Natural killer cell (primary cell): ENCODE results near the gene SNED1. TPM values are rescaled to one million over a fixed set of nuclear protein-coding genes. Genes with fewer than 3 reads are reported as not detected.

Experiments used
- ATAC-seq, 3 donors: fragments of 150-1000 bp in 2 of 3; fragments of 200-7000 bp in 1 of 3; cut with Tn5 transposase; 1 replicate in 1 of 3; 2 replicates in 2 of 3; pipeline ENCODE4 v1.10.0; 2021; ENCODE audit warnings: mild to moderate bottlenecking in 2 of 3, moderate library complexity in 2 of 3
- DNase-seq, 2 donors: peaks; one replicate each; pipeline versions ENCODE4 v3.0.0 to v3.0.0-alpha.2; 2013 to 2021; ENCODE audit warnings: mixed read lengths in 1 of 2
- H3K27ac ChIP-seq: one replicate; pipeline ENCODE4 v1.5.1; 2013; ENCODE audit warnings: mild to moderate bottlenecking, low read length
- H3K27me3 ChIP-seq: one replicate; pipeline ENCODE4 v1.6.1; 2013; ENCODE audit warnings: low read length; ENCODE audit not compliant: control insufficient read depth, insufficient read depth
- H3K36me3 ChIP-seq: one replicate; pipeline ENCODE4 v1.6.1; 2013; ENCODE audit warnings: low read length; ENCODE audit not compliant: control insufficient read depth, insufficient read depth
- H3K4me1 ChIP-seq: one replicate; pipeline ENCODE4 v1.6.1; 2013; ENCODE audit warnings: low read length; ENCODE audit not compliant: control insufficient read depth, insufficient read depth
- H3K4me3 ChIP-seq: one replicate; pipeline ENCODE4 v1.5.1; 2013; ENCODE audit warnings: low read length
- H3K9me3 ChIP-seq: one replicate; pipeline ENCODE4 v1.6.1; 2013; ENCODE audit warnings: low read length; ENCODE audit not compliant: control insufficient read depth, insufficient read depth
- H3K27ac Mint-ChIP-seq, 2 donors: one replicate each; pipeline ENCODE4 v1.8.0; 2022; ENCODE audit warnings: mild to moderate bottlenecking in 2 of 2, mixed read lengths in 2 of 2, moderate library complexity in 1 of 2
- H3K27me3 Mint-ChIP-seq, 2 donors: one replicate each; pipeline ENCODE4 v1.8.0; 2022; ENCODE audit warnings: low read depth in 2 of 2, mixed read lengths in 2 of 2
- H3K36me3 Mint-ChIP-seq: one replicate; pipeline ENCODE4 v1.8.0; 2022; ENCODE audit warnings: mixed read lengths
- H3K4me1 Mint-ChIP-seq, 2 donors: one replicate each; pipeline ENCODE4 v1.8.0; 2022; ENCODE audit warnings: mixed read lengths in 2 of 2
- H3K4me3 Mint-ChIP-seq: one replicate; pipeline ENCODE4 v1.8.0; 2022; ENCODE audit warnings: mild to moderate bottlenecking, moderate library complexity, mixed read lengths
- H3K9me3 Mint-ChIP-seq, 2 donors: one replicate each; pipeline ENCODE4 v1.8.0; 2022; ENCODE audit warnings: mixed read lengths in 2 of 2
- CTCF ChIP-seq: fragments of 200-600 bp; IDR thresholded peaks from one replicate; pipeline ENCODE4 v1.8.0; 2022; ENCODE audit warnings: antibody characterized with exemption
- WGBS: methylation state at CpG from one replicate; pipeline ENCODE4 v1.1.7; 2013; ENCODE audit warnings: missing lambda C conversion rate; ENCODE audit not compliant: insufficient coverage; 5-methylcytosine and 5-hydroxymethylcytosine counted together
- intact Hi-C: fragments of 100-400 bp; cut with micrococcal nuclease; formaldehyde crosslinking; loops from one replicate; pipeline ENCODE4 v1.14.2; 2022
- total RNA-seq, 4 donors: library from RNA; stranded (reverse); fragments of 120-200 nt in 1 of 4; gene quantifications; one replicate each; pipeline versions ENCODE4 v1.2.3 to v1.2.4, GENCODE V29; 2013 to 2022

Gene SNED1
- total RNA-seq, 3 donors from 2014 or later (not counting 1 experiment from before 2014, with no cell fraction given), result 0.97 to 4.9 (median 2.5) TPM

DNA sequence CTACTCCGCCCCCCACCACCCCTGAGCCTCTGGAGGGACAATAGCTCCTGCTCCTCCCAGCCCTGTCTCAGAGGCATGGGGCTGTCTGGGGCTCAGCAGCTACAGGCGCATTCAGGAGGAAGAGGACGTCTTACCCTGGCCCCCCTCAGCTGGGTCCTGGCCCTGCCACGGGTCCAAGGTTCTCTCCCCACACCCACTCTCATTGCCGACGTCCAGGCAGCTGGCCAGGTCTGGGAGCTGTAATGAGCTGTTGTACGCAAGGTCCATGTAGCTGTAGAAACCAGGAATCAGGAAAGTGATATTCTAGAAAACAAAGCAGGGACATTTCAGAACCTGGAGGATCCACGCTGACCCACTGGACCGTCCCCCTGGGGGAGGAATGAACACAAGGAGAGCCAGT, 137.3 kb downstream of the SNED1 start:
- H3K4me1 Mint-ChIP-seq, result no peaks in the 10 kb centered on the region
- intact Hi-C loops, result no loop called here
- H3K36me3 ChIP-seq, result peaks cover 5% of the 10 kb centered on the region
- no peaks in the 10 kb centered on the region for H3K9me3 ChIP-seq
- TF ChIP-seq CTCF, result no peak
- ATAC-seq, result no peak
- 95% methylated on average over 8 of the region's 9 CpGs for WGBS
- H3K27ac ChIP-seq, result no peak overlapping the region
- H3K27ac Mint-ChIP-seq, result no peak overlapping the region
- no peaks in the 10 kb centered on the region for H3K27me3 ChIP-seq
- no peaks in the 10 kb centered on the region for H3K27me3 Mint-ChIP-seq
- no peaks in the 10 kb centered on the region for H3K4me1 ChIP-seq
- no peak overlapping the region for H3K4me3 ChIP-seq
- no peaks in the 10 kb centered on the region for H3K9me3 Mint-ChIP-seq
- no peaks in the 10 kb centered on the region for H3K36me3 Mint-ChIP-seq
- DNase-seq, result no peak
- no peak overlapping the region for H3K4me3 Mint-ChIP-seq

DNA sequence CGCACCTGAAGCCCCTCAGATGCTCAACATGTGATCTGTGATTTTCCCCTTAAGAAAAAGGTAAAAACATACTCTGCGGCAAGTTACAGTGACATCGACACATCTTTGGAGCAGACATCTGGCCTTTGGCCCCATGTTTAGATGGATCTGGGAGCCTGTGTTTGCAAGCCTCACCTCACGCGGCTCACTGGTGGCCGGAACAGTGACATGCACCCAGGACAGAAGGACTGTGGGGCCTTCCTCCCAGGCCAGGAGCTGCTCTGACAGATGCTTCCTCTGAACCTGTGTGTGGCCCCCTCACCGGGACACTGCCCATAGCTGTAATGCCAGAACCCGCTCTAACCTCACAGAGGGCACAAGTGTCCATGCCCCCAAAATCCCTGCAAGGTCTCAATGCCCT, 137.8 kb downstream of the SNED1 start:
- H3K4me3 Mint-ChIP-seq, result no peak overlapping the region
- no peaks in the 10 kb centered on the region for H3K27me3 Mint-ChIP-seq
- no peaks in the 10 kb centered on the region for H3K36me3 Mint-ChIP-seq
- no peaks in the 10 kb centered on the region for H3K9me3 Mint-ChIP-seq
- ATAC-seq (no peak), DNase-seq (no peak)
- WGBS, result 92% methylated on average over 8 of the region's 8 CpGs
- H3K27ac ChIP-seq, result no peak overlapping the region
- no peak overlapping the region for H3K4me3 ChIP-seq
- H3K9me3 ChIP-seq, result no peaks in the 10 kb centered on the region
- H3K36me3 ChIP-seq, result peaks cover 5% of the 10 kb centered on the region
- H3K4me1 ChIP-seq, result no peaks in the 10 kb centered on the region
- no peak for TF ChIP-seq CTCF
- no peaks in the 10 kb centered on the region for H3K27me3 ChIP-seq
- intact Hi-C loops, result no loop called here
- no peak overlapping the region for H3K27ac Mint-ChIP-seq
- H3K4me1 Mint-ChIP-seq, result no peaks in the 10 kb centered on the region

GRCh38 chr2:241136661-241137260, 138.3 kb downstream of the SNED1 start:
- no peak overlapping the region for H3K4me3 Mint-ChIP-seq
- no peaks in the 10 kb centered on the region for H3K36me3 Mint-ChIP-seq
- H3K4me1 Mint-ChIP-seq, result no peaks in the 10 kb centered on the region
- H3K27me3 Mint-ChIP-seq, result no peaks in the 10 kb centered on the region
- intact Hi-C loops, result no loop called here
- no peak for TF ChIP-seq CTCF
- Histone ChIP-seq H3K36me3 (peaks cover 5% of the 10 kb centered on the region), H3K9me3 (no peaks in the 10 kb centered on the region), H3K4me3 (no peak overlapping the region), H3K27me3 (no peaks in the 10 kb centered on the region), H3K27ac (no peak overlapping the region), H3K4me1 (no peaks in the 10 kb centered on the region)
- H3K9me3 Mint-ChIP-seq, result no peaks in the 10 kb centered on the region
- WGBS, result 97% methylated on average over 25 of the region's 25 CpGs
- H3K27ac Mint-ChIP-seq, result no peak overlapping the region
- DNase-seq (no peak), ATAC-seq (no peak)
